ENCODE measurements around the gene RAB22A.
"Not testable (repeated sequence)": the region's sequence is repeated elsewhere in the genome, so short reads cannot be mapped to it uniquely, and the experiment has no call there.

Gene RAB22A

DNA sequence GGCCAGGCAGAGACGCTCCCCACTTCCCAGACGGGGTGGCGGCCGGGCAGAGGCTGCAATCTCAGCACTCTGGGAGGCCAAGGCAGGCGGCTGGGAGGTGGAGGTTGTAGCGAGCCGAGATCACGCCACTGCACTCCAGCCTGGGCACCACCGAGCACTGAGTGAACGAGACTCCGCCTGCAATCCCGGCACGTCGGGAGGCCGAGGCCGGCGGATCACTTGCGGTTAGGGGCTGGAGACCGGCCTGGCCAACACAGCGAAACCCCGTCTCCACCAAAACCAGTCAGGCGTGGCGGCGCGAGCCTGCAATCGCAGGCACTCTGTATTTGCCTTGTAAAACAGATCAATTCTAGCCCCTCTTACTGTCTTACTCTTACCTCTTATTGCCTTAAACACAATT is 105.3 kb downstream of the RAB22A start:
- DNase-seq (ENCODE audit: low read depth in 2 of 2), result not testable (repeated sequence)

DNA sequence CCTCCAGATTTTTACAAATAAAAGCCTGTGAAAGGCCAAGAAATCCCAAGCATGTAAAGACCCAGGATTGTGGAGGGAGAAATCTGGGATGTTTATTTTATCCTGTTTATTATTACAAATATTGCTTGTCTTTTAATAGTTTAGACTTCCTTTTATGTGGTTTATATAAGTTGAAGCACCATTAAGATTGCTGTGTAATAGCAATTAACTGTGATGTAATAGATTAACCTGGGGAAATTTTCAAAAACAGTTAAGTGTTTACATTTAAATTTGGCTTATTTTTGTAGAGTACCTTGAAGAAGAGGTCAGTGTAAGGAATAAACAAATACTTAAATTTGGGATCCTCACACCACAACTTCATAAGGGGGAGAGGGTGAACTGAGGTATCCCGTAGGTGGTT is 106.5 kb downstream of the RAB22A start:
- no peak for DNase-seq (ENCODE audit: low read depth in 2 of 2)

DNA sequence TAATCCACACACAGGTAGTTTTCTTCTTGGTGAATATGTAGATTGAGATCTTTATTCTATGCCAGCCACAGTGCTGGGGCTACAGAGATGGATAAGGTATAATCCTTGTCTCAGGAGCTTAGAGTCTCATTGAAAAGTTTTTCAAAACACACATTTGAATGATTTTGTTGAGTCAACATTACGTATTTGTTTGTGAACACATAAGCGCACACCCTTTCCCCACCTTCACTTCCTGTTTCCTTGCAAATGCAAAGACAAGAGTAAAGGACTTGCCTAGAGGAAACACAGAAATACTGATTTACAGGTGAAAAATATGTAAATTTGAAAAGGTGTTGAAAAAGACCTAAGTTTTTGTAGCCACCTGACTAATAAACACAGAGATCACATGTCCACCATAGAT is 107.3 kb downstream of the RAB22A start:
- no peak for DNase-seq (ENCODE audit: low read depth in 2 of 2)

All from fibroblast of skin of left biceps (primary cell).